Ascending aorta (tissue), 2 donors: Measurements from ENCODE around the gene NRXN3. TPM values are rescaled to one million over a fixed set of nuclear protein-coding genes. Genes with fewer than 3 reads are reported as not detected.

Experiments
- DNase-seq, 2 donors: peaks; one replicate each; pipeline ENCODE4 v3.0.0-alpha.2; 2019; ENCODE audit warnings: low spot score in 2 of 2
- H3K27ac ChIP-seq, 2 donors: fragments of 200-600 bp; sonication (generic); one replicate each; pipeline ENCODE4 v1.5.1; 2016 to 2017; ENCODE audit warnings: mild to moderate bottlenecking in 1 of 2
- H3K27me3 ChIP-seq: fragments of 200-600 bp; sonication (generic); one replicate; pipeline ENCODE4 v1.5.1; 2017
- H3K36me3 ChIP-seq, 2 donors: fragments of 200-600 bp; sonication (generic); one replicate each; pipeline ENCODE4 v1.5.1; 2016
- H3K4me1 ChIP-seq, 2 donors: fragments of 200-600 bp; sonication (generic); one replicate each; pipeline ENCODE4 v1.5.1; 2016 to 2017; ENCODE audit warnings: mild to moderate bottlenecking in 1 of 2
- H3K4me3 ChIP-seq, 2 donors: fragments of 200-600 bp; sonication (generic); one replicate each; pipeline ENCODE4 v1.5.1; 2016 to 2017; ENCODE audit warnings: mild to moderate bottlenecking in 1 of 2
- H3K9me3 ChIP-seq, 2 donors: fragments of 200-600 bp; sonication (generic); one replicate each; pipeline ENCODE4 v1.5.1; 2016
- CTCF ChIP-seq, 3 experiments: fragments of 200-600 bp in 2 of 3; fragments of 450-650 bp in 1 of 3; sonication (generic) in 2 of 3; IDR thresholded peaks; one replicate each; pipeline ENCODE4 v1.5.1; 2016 to 2019; ENCODE audit warnings: antibody characterized with exemption in 3 of 3, mild to moderate bottlenecking in 1 of 3, moderate library complexity in 1 of 3
- intact Hi-C: fragments of 100-400 bp; cut with DNase I; formaldehyde crosslinking; loops from one replicate; pipeline ENCODE4 v1.15.1; 2023
- total RNA-seq: library from RNA; depleted of rRNA; stranded (reverse); fragments of >200 nt; gene quantifications from one replicate; pipeline ENCODE4 v1.1.0, GENCODE V29; 2016

The NRXN3 gene
- total RNA-seq, 1 donor from 2014 or later, result 21.0 TPM

GRCh38 chr14:79064214-79064613, 894.0 kb downstream of the NRXN3 start:
- H3K4me1 ChIP-seq, result no peaks in the 10 kb centered on the region
- no peak for TF ChIP-seq CTCF (IDR thresholded peaks at IDR 0.05)
- H3K36me3 ChIP-seq, result no peaks in the 10 kb centered on the region
- no peaks in the 10 kb centered on the region for H3K27me3 ChIP-seq
- H3K4me3 ChIP-seq, result no peak overlapping the region
- intact Hi-C loops, result no loop called here
- H3K9me3 ChIP-seq, result no peaks in the 10 kb centered on the region
- no peak overlapping the region for H3K27ac ChIP-seq
- DNase-seq, result no peak

GRCh38 chr14:79074510-79074909, 904.3 kb downstream of the NRXN3 start:
- no peak for DNase-seq
- Histone ChIP-seq H3K36me3 (no peaks in the 10 kb centered on the region), H3K27me3 (no peaks in the 10 kb centered on the region), H3K4me3 (no peak overlapping the region), H3K27ac (no peak overlapping the region), H3K9me3 (no peaks in the 10 kb centered on the region), H3K4me1 (no peaks in the 10 kb centered on the region)
- intact Hi-C loops, result no loop called here
- TF ChIP-seq CTCF (IDR thresholded peaks at IDR 0.05), result no peak

- no peaks in the 10 kb centered on the region for H3K36me3 ChIP-seq
- H3K4me3 ChIP-seq, result no peak overlapping the region
- no peak overlapping the region for H3K27ac ChIP-seq
- H3K27me3 ChIP-seq, result no peaks in the 10 kb centered on the region
- TF ChIP-seq CTCF (IDR thresholded peaks at IDR 0.05), result no peak
- H3K9me3 ChIP-seq, result no peaks in the 10 kb centered on the region
- H3K4me1 ChIP-seq, result no peaks in the 10 kb centered on the region
- DNase-seq, result no peak
- intact Hi-C loops, result no loop called here
Measured at GRCh38 chr14:79076428-79076827, 906.3 kb downstream of the NRXN3 start.

GRCh38 chr14:79077096-79077495, 906.9 kb downstream of the NRXN3 start:
- no peak overlapping the region for H3K27ac ChIP-seq
- no peaks in the 10 kb centered on the region for H3K4me1 ChIP-seq
- H3K4me3 ChIP-seq, result no peak overlapping the region
- H3K36me3 ChIP-seq, result no peaks in the 10 kb centered on the region
- no peak for TF ChIP-seq CTCF (IDR thresholded peaks at IDR 0.05)
- H3K27me3 ChIP-seq, result no peaks in the 10 kb centered on the region
- intact Hi-C loops, result no loop called here
- no peaks in the 10 kb centered on the region for H3K9me3 ChIP-seq
- DNase-seq, result no peak

- no peak overlapping the region for H3K4me3 ChIP-seq
Measured at GRCh38 chr14:79080040-79080439, 909.9 kb downstream of the NRXN3 start.

More at GRCh38 chr14:79080040-79080439, 909.9 kb downstream of the NRXN3 start:
- H3K4me1 ChIP-seq, result no peaks in the 10 kb centered on the region
- DNase-seq, result no peak
- no peaks in the 10 kb centered on the region for H3K27me3 ChIP-seq
- no peak for TF ChIP-seq CTCF (IDR thresholded peaks at IDR 0.05)
- H3K27ac ChIP-seq, result no peak overlapping the region
- H3K36me3 ChIP-seq, result no peaks in the 10 kb centered on the region
- intact Hi-C loops, result no loop called here
- no peaks in the 10 kb centered on the region for H3K9me3 ChIP-seq
